ENCODE measurements around the gene NFKBIA. TPM values are rescaled to one million over a fixed set of nuclear protein-coding genes. Genes with fewer than 3 reads are reported as not detected.
"Not testable (repeated sequence)": the region's sequence is repeated elsewhere in the genome, so short reads cannot be mapped to it uniquely, and the experiment has no call there.

The NFKBIA gene
- total and polyA plus RNA-seq, 2 donors (not counting 1 experiment from before 2014, with no cell fraction given): 17.7 to 67.9 TPM

GRCh38 chr14:35378425-35379233 lies 25.9 kb downstream of the NFKBIA start:
- no peak overlapping the region for H2AFZ ChIP-seq (ENCODE audit: low read length)
- no peak overlapping the region for H3K4me2 ChIP-seq (ENCODE audit: extremely low read depth, insufficient read depth, low read length)
- H3K9me3 ChIP-seq (ENCODE audit: control insufficient read depth, insufficient read depth, low read depth, low read length): no peaks in the 10 kb centered on the region
- H3K27ac ChIP-seq (ENCODE audit: insufficient read depth, low read length): no peak overlapping the region
- peaks cover 2% of the 10 kb centered on the region for H3K4me1 ChIP-seq (ENCODE audit: control insufficient read depth, extremely low read depth, insufficient read depth, low read length)
- H3K27me3 ChIP-seq (ENCODE audit: control insufficient read depth, insufficient read depth, low read length): no peaks in the 10 kb centered on the region
- peak; percentile 38 to 86 for DNase-seq (ENCODE audit: low read depth in 2 of 2)
- H3K9ac ChIP-seq (ENCODE audit: insufficient read depth, low read length): no peak overlapping the region
- no peaks in the 10 kb centered on the region for H3K36me3 ChIP-seq (ENCODE audit: control insufficient read depth, insufficient read depth, low read length)
- no peak overlapping the region for H3K4me3 ChIP-seq (replicated peaks in 1 of 4; ENCODE audit: control extremely low read depth in 1 of 4, insufficient read depth in 1 of 4, low read depth in 3 of 4, low read length in 4 of 4)
- no peaks in the 10 kb centered on the region for H3K79me2 ChIP-seq (ENCODE audit: control insufficient read depth, insufficient read depth, low read length)
- no peaks in the 10 kb centered on the region for H4K20me1 ChIP-seq (ENCODE audit: control insufficient read depth, extremely low read depth, insufficient read depth, low read length)
- TF ChIP-seq CTCF (conservative IDR thresholded peaks at IDR 0.05 in 1 of 2, IDR thresholded peaks at IDR 0.05 in 1 of 2; ENCODE audit: low read depth in 1 of 2, low read length in 2 of 2) (no peak), EZH2 (IDR thresholded peaks at IDR 0.05; ENCODE audit: low read length, missing control alignments) (no peak)

GRCh38 chr14:35375558-35376025 lies 29.0 kb downstream of the NFKBIA start:
- TF ChIP-seq EZH2 (IDR thresholded peaks at IDR 0.05; ENCODE audit: low read length, missing control alignments) (no peak), CTCF (conservative IDR thresholded peaks at IDR 0.05 in 1 of 2, IDR thresholded peaks at IDR 0.05 in 1 of 2; ENCODE audit: low read depth in 1 of 2, low read length in 2 of 2) (no peak)
- peak; percentile 34 to 66 for DNase-seq (ENCODE audit: low read depth in 2 of 2)
- no peaks in the 10 kb centered on the region for H3K27me3 ChIP-seq (ENCODE audit: control insufficient read depth, insufficient read depth, low read length)

GRCh38 chr14:35374263-35374712 lies 30.3 kb downstream of the NFKBIA start:
- TF ChIP-seq CTCF (conservative IDR thresholded peaks at IDR 0.05 in 1 of 2, IDR thresholded peaks at IDR 0.05 in 1 of 2; ENCODE audit: low read depth in 1 of 2, low read length in 2 of 2): no peak
- Histone ChIP-seq H2AFZ (ENCODE audit: low read length) (no peak overlapping the region), H3K9me3 (ENCODE audit: control insufficient read depth, insufficient read depth, low read depth, low read length) (no peaks in the 10 kb centered on the region), H3K4me1 (ENCODE audit: control insufficient read depth, extremely low read depth, insufficient read depth, low read length) (no peaks in the 10 kb centered on the region), H3K27me3 (ENCODE audit: control insufficient read depth, insufficient read depth, low read length) (no peaks in the 10 kb centered on the region), H3K36me3 (ENCODE audit: control insufficient read depth, insufficient read depth, low read length) (no peaks in the 10 kb centered on the region), H3K79me2 (ENCODE audit: control insufficient read depth, insufficient read depth, low read length) (no peaks in the 10 kb centered on the region), H3K27ac (ENCODE audit: insufficient read depth, low read length) (peak overlapping the region; percentile 37), H3K4me2 (ENCODE audit: extremely low read depth, insufficient read depth, low read length) (no peak overlapping the region), H3K9ac (ENCODE audit: insufficient read depth, low read length) (no peak overlapping the region), H3K4me3 (replicated peaks in 1 of 4; ENCODE audit: control extremely low read depth in 1 of 4, insufficient read depth in 1 of 4, low read depth in 3 of 4, low read length in 4 of 4) (no peak overlapping the region), H4K20me1 (ENCODE audit: control insufficient read depth, extremely low read depth, insufficient read depth, low read length) (no peaks in the 10 kb centered on the region)
- peak; percentile 94 to 99 for DNase-seq (ENCODE audit: low read depth in 2 of 2)

More at GRCh38 chr14:35375558-35376025, 29.0 kb downstream of the NFKBIA start:
- H3K4me3 ChIP-seq (replicated peaks in 1 of 4; ENCODE audit: control extremely low read depth in 1 of 4, insufficient read depth in 1 of 4, low read depth in 3 of 4, low read length in 4 of 4): no peak overlapping the region
- no peaks in the 10 kb centered on the region for H4K20me1 ChIP-seq (ENCODE audit: control insufficient read depth, extremely low read depth, insufficient read depth, low read length)
- H3K4me2 ChIP-seq (ENCODE audit: extremely low read depth, insufficient read depth, low read length): no peak overlapping the region
- no peak overlapping the region for H3K9ac ChIP-seq (ENCODE audit: insufficient read depth, low read length)
- no peaks in the 10 kb centered on the region for H3K9me3 ChIP-seq (ENCODE audit: control insufficient read depth, insufficient read depth, low read depth, low read length)
- no peaks in the 10 kb centered on the region for H3K4me1 ChIP-seq (ENCODE audit: control insufficient read depth, extremely low read depth, insufficient read depth, low read length)
- H3K36me3 ChIP-seq (ENCODE audit: control insufficient read depth, insufficient read depth, low read length): no peaks in the 10 kb centered on the region
- H2AFZ ChIP-seq (ENCODE audit: low read length): no peak overlapping the region
- H3K27ac ChIP-seq (ENCODE audit: insufficient read depth, low read length): no peak overlapping the region
- H3K79me2 ChIP-seq (ENCODE audit: control insufficient read depth, insufficient read depth, low read length): no peaks in the 10 kb centered on the region

GRCh38 chr14:35373208-35373607 lies 31.3 kb downstream of the NFKBIA start:
- not testable (repeated sequence) for H3K79me2 ChIP-seq (ENCODE audit: control insufficient read depth, insufficient read depth, low read length); H3K4me1 ChIP-seq (ENCODE audit: control insufficient read depth, extremely low read depth, insufficient read depth, low read length); H3K4me2 ChIP-seq (ENCODE audit: extremely low read depth, insufficient read depth, low read length); H3K9ac ChIP-seq (ENCODE audit: insufficient read depth, low read length); H3K36me3 ChIP-seq (ENCODE audit: control insufficient read depth, insufficient read depth, low read length); H3K27me3 ChIP-seq (ENCODE audit: control insufficient read depth, insufficient read depth, low read length); DNase-seq (ENCODE audit: low read depth in 2 of 2); H4K20me1 ChIP-seq (ENCODE audit: control insufficient read depth, extremely low read depth, insufficient read depth, low read length); H3K4me3 ChIP-seq (replicated peaks in 1 of 4; ENCODE audit: control extremely low read depth in 1 of 4, insufficient read depth in 1 of 4, low read depth in 3 of 4, low read length in 4 of 4); H3K27ac ChIP-seq (ENCODE audit: insufficient read depth, low read length); H3K9me3 ChIP-seq (ENCODE audit: control insufficient read depth, insufficient read depth, low read depth, low read length); H2AFZ ChIP-seq (ENCODE audit: low read length)

All from fibroblast of lung (primary cell).